WI38 (cell line): ENCODE data around the gene IGFBP1.

Source experiments
- H3K4me3 ChIP-seq: 2 replicates; pipeline ENCODE4 v1.5.1; 2011; ENCODE audit warnings: low read depth, mild to moderate bottlenecking, control low read depth, low read length
- CTCF ChIP-seq: IDR thresholded peaks from 2 replicates; pipeline ENCODE4 v1.5.1; 2012; ENCODE audit warnings: low read depth, mild to moderate bottlenecking, control low read depth, low read length

Gene IGFBP1

DNA sequence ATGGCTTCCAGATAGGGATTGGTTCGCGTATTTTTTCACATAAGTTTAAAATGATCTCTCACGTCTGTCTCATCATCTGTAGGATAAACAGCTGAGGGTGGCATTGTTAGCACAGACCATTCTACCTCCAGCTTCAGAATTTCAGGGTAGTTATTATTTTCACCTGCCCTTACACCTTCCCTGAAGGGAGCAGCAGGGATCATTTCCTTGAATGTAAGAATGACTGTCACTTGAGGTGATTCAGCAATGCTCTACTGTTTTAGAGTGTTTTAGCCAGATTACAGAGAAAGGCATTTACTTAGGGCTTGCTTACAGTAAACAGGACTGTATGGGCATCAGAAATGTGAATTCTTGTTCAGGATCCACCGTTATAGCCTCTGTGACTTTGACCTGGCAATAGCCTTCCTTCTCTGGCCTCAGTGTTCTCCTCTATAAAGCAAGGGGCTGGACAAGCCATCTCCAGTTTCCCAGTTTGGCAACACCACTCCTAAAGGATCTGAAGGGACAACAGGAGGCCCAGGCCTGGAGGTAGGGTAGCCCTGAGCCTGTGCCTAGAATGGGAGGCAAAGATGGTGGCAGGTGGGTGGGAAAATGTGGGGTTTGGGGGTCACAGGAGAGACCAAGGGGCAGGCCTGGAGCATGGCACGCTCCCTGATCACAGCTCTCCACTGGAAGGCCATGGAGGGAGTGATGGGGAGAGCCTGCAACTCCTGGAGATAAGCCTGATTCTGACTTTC, 1.2 kb upstream of the IGFBP1 start:
- no peak overlapping the region for H3K4me3 ChIP-seq
- no peak for TF ChIP-seq CTCF

- TF ChIP-seq CTCF = no peak
- peak overlapping the region; percentile 49 for H3K4me3 ChIP-seq
Observed at GRCh38 chr7:45888993-45889366, 692 bp downstream of the IGFBP1 start.

DNA sequence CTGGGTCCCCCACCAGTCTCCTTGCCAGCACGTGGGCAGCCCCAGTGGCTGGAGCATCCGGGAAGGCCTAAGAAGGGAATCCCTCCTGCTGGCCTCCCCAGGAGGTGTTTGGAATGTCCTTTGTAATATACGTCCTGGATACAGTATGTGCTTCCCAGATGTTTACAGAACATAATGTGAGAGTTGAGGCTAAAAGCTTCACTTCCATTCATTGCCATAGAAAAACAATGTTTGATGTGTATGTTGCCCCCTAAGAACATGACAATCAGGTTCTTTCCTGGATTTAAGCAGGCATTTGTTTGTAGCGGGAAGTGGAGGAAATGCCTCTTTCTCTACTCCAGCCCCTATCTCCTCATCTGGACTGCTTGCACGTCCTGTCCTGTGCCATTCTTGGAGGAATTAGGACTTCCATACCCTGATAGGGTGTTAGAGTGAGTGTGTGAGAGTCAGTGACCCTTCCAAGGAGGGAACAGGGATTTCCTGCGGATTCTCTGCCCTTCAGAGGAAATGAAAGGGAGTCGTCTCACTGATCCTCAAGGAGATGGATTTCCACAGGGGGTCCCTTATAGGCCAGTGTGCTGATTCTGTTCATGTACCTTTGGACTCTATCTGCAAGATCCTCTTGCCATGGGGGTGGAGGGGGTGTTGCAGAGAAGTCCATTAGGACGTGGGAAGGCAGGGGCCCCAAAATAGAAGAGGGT, 1.2 kb downstream of the IGFBP1 start:
- H3K4me3 ChIP-seq = no peak overlapping the region

DNA sequence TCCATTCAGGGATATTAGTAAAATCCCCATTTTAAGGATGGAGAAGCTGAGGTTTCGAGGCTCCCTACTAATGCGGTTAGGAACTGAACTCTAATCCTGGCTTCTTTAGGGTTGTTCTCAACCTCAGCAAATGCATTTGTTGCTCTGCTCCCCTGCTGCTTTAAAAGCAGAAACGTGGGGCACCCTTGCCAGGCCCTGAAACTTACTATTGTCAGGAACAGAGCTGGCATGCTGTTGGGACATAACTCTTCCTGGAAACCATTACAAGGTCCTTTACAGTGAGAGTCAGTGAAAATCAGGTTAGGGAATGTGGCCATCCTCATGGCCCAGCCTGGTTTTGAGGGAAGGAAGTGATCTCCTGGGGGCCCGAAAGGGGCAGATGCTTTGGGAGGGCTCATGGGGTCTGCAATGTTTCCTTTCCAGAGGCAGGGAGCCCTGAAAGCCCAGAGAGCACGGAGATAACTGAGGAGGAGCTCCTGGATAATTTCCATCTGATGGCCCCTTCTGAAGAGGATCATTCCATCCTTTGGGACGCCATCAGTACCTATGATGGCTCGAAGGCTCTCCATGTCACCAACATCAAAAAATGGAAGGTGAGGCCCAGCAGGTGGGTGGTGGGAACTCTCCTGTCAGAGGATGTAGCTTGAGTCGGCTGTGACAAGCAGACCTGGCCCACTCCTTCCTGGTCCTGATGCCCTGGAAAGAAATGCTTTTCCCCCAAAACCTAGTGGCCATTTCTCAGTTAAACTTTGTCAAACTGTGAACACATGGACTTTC, 2.0 kb downstream of the IGFBP1 start:
- no peak overlapping the region for H3K4me3 ChIP-seq
- no peak for TF ChIP-seq CTCF

More for the DNA sequence above, 1.2 kb downstream of the IGFBP1 start:
- TF ChIP-seq CTCF = no peak

DNA sequence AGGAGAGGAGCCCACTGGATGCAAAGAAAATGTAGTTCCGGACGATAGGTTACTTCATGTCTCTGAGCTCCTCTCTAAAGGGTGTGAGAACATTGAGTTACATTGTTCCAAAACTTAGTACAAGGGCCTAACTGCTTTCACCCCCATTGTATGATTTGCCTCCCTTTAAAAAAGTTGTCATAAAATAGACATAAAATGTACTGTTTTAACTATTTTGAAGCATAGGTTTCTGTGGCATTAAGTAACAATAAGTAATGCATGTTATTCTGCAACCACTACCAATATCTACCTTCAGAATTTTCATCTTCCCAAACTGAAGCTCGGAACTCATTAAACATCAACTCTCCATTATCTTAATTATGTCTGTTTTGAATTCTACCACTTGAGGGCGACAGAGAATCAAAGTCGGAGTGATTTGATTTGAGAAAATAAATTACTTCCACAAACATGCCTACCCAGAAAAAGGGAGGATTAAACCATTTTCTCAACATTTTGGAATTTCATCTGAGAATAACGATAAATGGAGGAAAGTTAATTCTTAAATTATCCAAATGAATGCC, 2.7 kb downstream of the IGFBP1 start:
- no peak overlapping the region for H3K4me3 ChIP-seq
- TF ChIP-seq CTCF = peak; percentile 41; the same call in 1 of the 2 replicates

GRCh38 chr7:45891462-45892402, 3.4 kb downstream of the IGFBP1 start:
- no peak for TF ChIP-seq CTCF
- H3K4me3 ChIP-seq = no peak overlapping the region
